ENCODE measurements around the gene SHTN1.

GRCh38 chr10:116868198-116868676 lies 136.8 kb downstream of the SHTN1 start:
- TF ChIP-seq POLR2A (IDR thresholded peaks at IDR 0.05) = no peak
- TF ChIP-seq CTCF (IDR thresholded peaks at IDR 0.05) = no peak

Data from stomach (tissue), 4 donors.